IMR-90 (cell line): ENCODE results near the gene LDHAL6A. TPM values are rescaled to one million over a fixed set of nuclear protein-coding genes. Genes with fewer than 3 reads are reported as not detected.

Experiments used
- ATAC-seq: fragments of 200-7000 bp; cut with Tn5 transposase; 2 replicates; pipeline ENCODE4 v1.9.1; 2020; ENCODE audit warnings: low read depth, mild to moderate bottlenecking, moderate library complexity
- BruUV-seq: library from RNA; stranded (reverse); fragments of 400-500 nt; replicated peaks from 2 replicates; lab custom pipeline; 2021; lab: Mats Ljungman, UMichigan
- CTCF ChIA-PET: fragments of 300-600 bp; formaldehyde crosslinking; extraction: SDS; loops from one replicate; lab custom pipeline; 2021; ENCODE audit warnings: antibody characterized with exemption; lab: Yijun Ruan, JAX
- POLR2A ChIA-PET: fragments of 300-600 bp; sonication (Branson Sonifier 250); formaldehyde crosslinking; loops from one replicate; lab custom pipeline; 2022; ENCODE audit warnings: antibody characterized with exemption; ENCODE audit not compliant: unreplicated experiment; lab: Charles Lee
- DNase-seq: peaks from one replicate; pipeline ENCODE4 v3.0.0; 2013
- H2AFZ ChIP-seq: replicated peaks from 2 replicates; pipeline ENCODE3; 2013; ENCODE audit warnings: low read length, mild to moderate bottlenecking; ENCODE audit not compliant: poor library complexity
- H2AK5ac ChIP-seq: 2 replicates; pipeline ENCODE4 v1.6.1; 2013; ENCODE audit warnings: low read depth, low read length, inconsistent platforms
- H2AK9ac ChIP-seq: replicated peaks from 2 replicates; pipeline ENCODE3; 2013; ENCODE audit warnings: mild to moderate bottlenecking, low read depth, low read length, moderate library complexity; ENCODE audit not compliant: poor library complexity
- H2BK120ac ChIP-seq: 2 replicates; pipeline ENCODE4 v1.6.1; 2013; ENCODE audit warnings: low read depth, low read length, inconsistent platforms
- H2BK15ac ChIP-seq: 3 replicates; pipeline ENCODE4 v1.6.1; 2013; ENCODE audit warnings: low read depth, low read length, inconsistent platforms
- H2BK20ac ChIP-seq: 2 replicates; pipeline ENCODE4 v1.6.1; 2013; ENCODE audit warnings: low read depth, mild to moderate bottlenecking, inconsistent platforms, low read length, moderate library complexity
- H2BK5ac ChIP-seq: 2 replicates; pipeline ENCODE4 v1.6.1; 2013; ENCODE audit warnings: mild to moderate bottlenecking, low read depth, low read length, inconsistent platforms; ENCODE audit not compliant: poor library complexity, severe bottlenecking
- H3K14ac ChIP-seq: replicated peaks from 2 replicates; pipeline ENCODE4 v1.6.1; 2013; ENCODE audit warnings: low read depth, low read length, inconsistent platforms
- H3K18ac ChIP-seq: 2 replicates; pipeline ENCODE4 v1.6.1; 2013; ENCODE audit warnings: low read depth, low read length, control low read depth
- H3K23ac ChIP-seq: 2 replicates; pipeline ENCODE4 v1.6.1; 2013; ENCODE audit warnings: low read depth, low read length, inconsistent platforms
- H3K27ac ChIP-seq: 2 replicates; pipeline ENCODE4 v1.5.1; 2013; ENCODE audit warnings: mild to moderate bottlenecking, control low read depth, low read length; ENCODE audit not compliant: insufficient read depth
- H3K27me3 ChIP-seq: 2 replicates; pipeline ENCODE4 v1.6.1; 2013; ENCODE audit warnings: low read length; ENCODE audit not compliant: control insufficient read depth, insufficient read depth
- H3K36me3 ChIP-seq: 2 replicates; pipeline ENCODE4 v1.6.1; 2013; ENCODE audit warnings: low read length, mixed read lengths; ENCODE audit not compliant: control insufficient read depth, insufficient read depth
- H3K4ac ChIP-seq: 2 replicates; pipeline ENCODE4 v1.6.1; 2013; ENCODE audit warnings: low read depth, low read length, inconsistent platforms
- H3K4me1 ChIP-seq: 2 replicates; pipeline ENCODE4 v1.6.1; 2013; ENCODE audit warnings: low read length, mixed read lengths; ENCODE audit not compliant: control insufficient read depth, insufficient read depth
- H3K4me2 ChIP-seq: 2 replicates; pipeline ENCODE4 v1.6.1; 2013; ENCODE audit warnings: low read depth, mild to moderate bottlenecking, control low read depth, low read length, moderate library complexity
- H3K4me3 ChIP-seq: 2 replicates; pipeline ENCODE4 v1.5.1; 2013; ENCODE audit warnings: low read depth, mild to moderate bottlenecking, control low read depth, low read length, moderate library complexity; ENCODE audit not compliant: insufficient read depth
- H3K56ac ChIP-seq: 2 replicates; pipeline ENCODE4 v1.6.1; 2013; ENCODE audit warnings: low read length, inconsistent platforms; ENCODE audit not compliant: insufficient read depth; ENCODE audit errors: extremely low read depth
- H3K79me1 ChIP-seq, 2 experiments: 2 replicates each; pipeline ENCODE4 v1.6.1; 2013; ENCODE audit warnings: low read length in 2 of 2, inconsistent platforms in 1 of 2, low read depth in 1 of 2
- H3K9ac ChIP-seq: 2 replicates; pipeline ENCODE4 v1.6.1; 2013; ENCODE audit warnings: low read depth, low read length, control low read depth
- H3K9me1 ChIP-seq: 2 replicates; pipeline ENCODE4 v1.6.1; 2013; ENCODE audit warnings: low read length, inconsistent platforms; ENCODE audit not compliant: insufficient read depth
- H3K9me3 ChIP-seq: 2 replicates; pipeline ENCODE4 v1.6.1; 2013; ENCODE audit warnings: low read length; ENCODE audit not compliant: control insufficient read depth, insufficient read depth
- H4K20me1 ChIP-seq: 2 replicates; pipeline ENCODE4 v1.6.1; 2013; ENCODE audit warnings: low read length, inconsistent platforms; ENCODE audit not compliant: insufficient read depth
- H4K5ac ChIP-seq: 2 replicates; pipeline ENCODE4 v1.6.1; 2013; ENCODE audit warnings: mild to moderate bottlenecking, low read depth, low read length, control low read depth
- H4K8ac ChIP-seq, 2 experiments: 2 replicates each; pipeline ENCODE4 v1.6.1; 2013; ENCODE audit warnings: low read depth in 2 of 2, low read length in 2 of 2, control low read depth in 1 of 2, inconsistent platforms in 1 of 2
- H4K91ac ChIP-seq: 2 replicates; pipeline ENCODE4 v1.6.1; 2013; ENCODE audit warnings: low read depth, low read length, inconsistent platforms; ENCODE audit not compliant: insufficient read depth
- MAFK ChIP-seq: IDR thresholded peaks from 2 replicates; pipeline ENCODE4 v1.6.1; 2012; ENCODE audit warnings: low read depth, low read length, improper control_type of control experiment
- POLR2A ChIP-seq: IDR thresholded peaks from 2 replicates; pipeline ENCODE4 v1.6.1; 2012; ENCODE audit warnings: mild to moderate bottlenecking, low read depth, low read length
- WGBS, 2 experiments: methylation state at CpG; one replicate each; pipeline versions ENCODE4 v1.1.5 to v1.1.7; 2013; ENCODE audit warnings: missing lambda C conversion rate in 2 of 2; ENCODE audit not compliant: insufficient read length in 1 of 2; ENCODE audit errors: extremely low coverage in 2 of 2; 5-methylcytosine and 5-hydroxymethylcytosine counted together
- dilution Hi-C: fragments of 300-500 bp; cut with HindIII; formaldehyde crosslinking; loops from one replicate; pipeline ENCODE4 v1.14.3; 2018; ENCODE audit warnings: low sequenced_read_pairs; ENCODE audit not compliant: unreplicated experiment
- in situ Hi-C: fragments of 300-500 bp; cut with MboI; formaldehyde crosslinking; loops from 3 replicates; pipeline ENCODE4 v1.14.3; 2019; ENCODE audit warnings: low sequenced_read_pairs, inconsistent platforms, mixed read lengths
- intact Hi-C: fragments of 100-400 bp; cut with micrococcal nuclease; formaldehyde crosslinking; loops from 2 replicates; pipeline ENCODE4 v1.10.0; 2022
- polyA plus RNA-seq, 3 experiments: library from polyadenylated mRNA; depleted of rRNA; stranded (reverse); fragments of >200 nt; gene quantifications; 2 replicates each; pipeline ENCODE4 v1.2.3, GENCODE V29; 2012; ENCODE audit warnings: low replicate concordance in 1 of 3
- total RNA-seq: library from RNA; depleted of rRNA; stranded (reverse); fragments of >200 nt; gene quantifications from 2 replicates; pipeline ENCODE4 v1.2.3, GENCODE V29; 2012

Gene LDHAL6A
- total and polyA plus RNA-seq, 2 of the 4 experiments (the other 2 are of a cell fraction) = not detected

- DNase-seq = peak; percentile 8
- Histone ChIP-seq H3K4me3 (no peak overlapping the region), H2AFZ (no peak overlapping the region), H2AK5ac (no peak overlapping the region), H2AK9ac (no peak overlapping the region), H4K20me1 (peaks cover 57% of the 10 kb centered on the region), H2BK5ac (no peak overlapping the region), H3K9me1 (no peaks in the 10 kb centered on the region), H4K91ac (no peak overlapping the region), H3K79me1 (peaks cover 5 to 8% of the 10 kb centered on the region in 2 experiments; a peak in 3 of 4 replicates), H3K14ac (no peak overlapping the region), H2BK120ac (no peak overlapping the region), H2BK20ac (no peak overlapping the region), H3K4me2 (no peak overlapping the region), H3K4ac (no peak overlapping the region), H3K4me1 (no peaks in the 10 kb centered on the region), H2BK15ac (no peak overlapping the region), H3K9me3 (no peaks in the 10 kb centered on the region), H3K27me3 (no peaks in the 10 kb centered on the region), H4K5ac (no peak overlapping the region), H4K8ac (no peak overlapping the region), H3K36me3 (peaks cover 35% of the 10 kb centered on the region), H3K18ac (no peak overlapping the region), H3K23ac (no peak overlapping the region), H3K56ac (no peak overlapping the region), H3K9ac (no peak overlapping the region), H3K27ac (no peak overlapping the region)
- no peak; the same call in 1 of the 2 replicates for ATAC-seq
- dilution Hi-C loops = no loop called here
- intact Hi-C loops = loop anchor here (10.0 kb wide), 1 partner anchor 96 kb away; no protein-coding TSS in a partner anchor
- in situ Hi-C loops = no loop called here
- BruUV-seq = no TSS peak
- peak; percentile 86 for TF ChIP-seq POLR2A
- no peak for TF ChIP-seq MAFK
- POLR2A ChIA-PET = interaction anchor here (0.6 kb wide), 1 partner anchor 125 kb away, joined by 4 read pairs; no protein-coding TSS in a partner anchor
- WGBS, 2 experiments = 80% methylated on average over 1 of the region's 9 CpGs; no CpG with 5 or more reads in 1 of the 2 experiments
- CTCF ChIA-PET = no interaction called here
These were observed 46.9 kb upstream of the LDHAL6A start for GRCh38 chr11:18408558-18409291.
